ENCODE measurements around the gene EPS8. TPM values are rescaled to one million over a fixed set of nuclear protein-coding genes. Genes with fewer than 3 reads are reported as not detected.

The EPS8 gene
- total RNA-seq, 1 donor from 2014 or later: 31.7 TPM

DNA sequence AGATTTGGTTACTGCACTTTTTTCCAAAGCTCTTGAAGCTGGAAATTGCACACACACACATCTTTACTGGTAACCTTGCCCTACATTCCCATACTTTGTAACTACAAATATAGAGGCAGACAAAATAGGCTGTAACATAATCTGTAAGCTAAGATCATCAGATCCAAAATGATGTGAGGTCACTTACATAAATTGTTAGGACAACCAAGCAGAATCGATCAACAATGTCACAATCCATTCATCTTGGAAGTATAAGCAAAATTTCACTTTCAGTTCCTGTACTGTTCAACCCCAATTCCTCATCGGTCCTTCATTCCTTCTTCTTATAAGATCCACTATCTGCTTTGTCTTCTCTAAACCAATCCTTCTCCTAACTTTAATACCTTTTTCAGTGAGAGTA, 72.6 kb downstream of the EPS8 start:
- DNase-seq (ENCODE audit: extremely low spot score, unreplicated experiment): no peak
- H3K27me3 Mint-ChIP-seq: no peaks in the 10 kb centered on the region
- peaks cover 4% of the 10 kb centered on the region for H3K4me1 Mint-ChIP-seq (ENCODE audit: unreplicated experiment)
- no peaks in the 10 kb centered on the region for H3K9me3 Mint-ChIP-seq
- TF ChIP-seq, protein P1, sequence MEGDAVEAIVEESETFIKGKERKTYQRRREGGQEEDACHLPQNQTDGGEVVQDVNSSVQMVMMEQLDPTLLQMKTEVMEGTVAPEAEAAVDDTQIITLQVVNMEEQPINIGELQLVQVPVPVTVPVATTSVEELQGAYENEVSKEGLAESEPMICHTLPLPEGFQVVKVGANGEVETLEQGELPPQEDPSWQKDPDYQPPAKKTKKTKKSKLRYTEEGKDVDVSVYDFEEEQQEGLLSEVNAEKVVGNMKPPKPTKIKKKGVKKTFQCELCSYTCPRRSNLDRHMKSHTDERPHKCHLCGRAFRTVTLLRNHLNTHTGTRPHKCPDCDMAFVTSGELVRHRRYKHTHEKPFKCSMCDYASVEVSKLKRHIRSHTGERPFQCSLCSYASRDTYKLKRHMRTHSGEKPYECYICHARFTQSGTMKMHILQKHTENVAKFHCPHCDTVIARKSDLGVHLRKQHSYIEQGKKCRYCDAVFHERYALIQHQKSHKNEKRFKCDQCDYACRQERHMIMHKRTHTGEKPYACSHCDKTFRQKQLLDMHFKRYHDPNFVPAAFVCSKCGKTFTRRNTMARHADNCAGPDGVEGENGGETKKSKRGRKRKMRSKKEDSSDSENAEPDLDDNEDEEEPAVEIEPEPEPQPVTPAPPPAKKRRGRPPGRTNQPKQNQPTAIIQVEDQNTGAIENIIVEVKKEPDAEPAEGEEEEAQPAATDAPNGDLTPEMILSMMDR (conservative IDR thresholded peaks at IDR 0.05): no peak
- H3K4me3 Mint-ChIP-seq: no peak overlapping the region
- H3K36me3 Mint-ChIP-seq: peaks cover 11% of the 10 kb centered on the region
- H3K27ac Mint-ChIP-seq: no peak overlapping the region

DNA sequence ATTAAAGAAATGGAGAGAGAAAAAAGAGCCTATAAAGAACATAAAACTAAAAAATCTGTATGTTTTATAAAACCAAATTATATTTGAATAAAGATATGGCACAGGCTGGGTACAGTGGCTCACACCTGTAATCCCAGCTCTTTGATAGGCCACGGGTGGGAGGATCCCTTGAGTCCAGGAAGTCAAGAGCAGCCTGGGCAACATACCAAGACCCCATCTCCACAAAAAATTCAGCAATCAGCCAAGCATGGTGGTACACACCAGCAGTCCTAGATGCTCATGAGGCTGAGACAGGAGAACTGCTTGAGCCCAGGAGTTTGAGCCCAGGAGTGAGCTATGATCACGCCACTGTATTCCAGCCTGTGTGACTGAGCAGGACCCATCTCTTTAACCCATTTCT, 74.9 kb downstream of the EPS8 start:
- Mint-ChIP-seq H3K4me3 (no peak overlapping the region), H3K36me3 (peaks cover 16% of the 10 kb centered on the region), H3K9me3 (no peaks in the 10 kb centered on the region), H3K27ac (no peak overlapping the region), H3K27me3 (no peaks in the 10 kb centered on the region), H3K4me1 (ENCODE audit: unreplicated experiment) (peaks cover 8% of the 10 kb centered on the region)
- no peak for DNase-seq (ENCODE audit: extremely low spot score, unreplicated experiment)
- TF ChIP-seq, protein P1 (conservative IDR thresholded peaks at IDR 0.05): no peak

DNA sequence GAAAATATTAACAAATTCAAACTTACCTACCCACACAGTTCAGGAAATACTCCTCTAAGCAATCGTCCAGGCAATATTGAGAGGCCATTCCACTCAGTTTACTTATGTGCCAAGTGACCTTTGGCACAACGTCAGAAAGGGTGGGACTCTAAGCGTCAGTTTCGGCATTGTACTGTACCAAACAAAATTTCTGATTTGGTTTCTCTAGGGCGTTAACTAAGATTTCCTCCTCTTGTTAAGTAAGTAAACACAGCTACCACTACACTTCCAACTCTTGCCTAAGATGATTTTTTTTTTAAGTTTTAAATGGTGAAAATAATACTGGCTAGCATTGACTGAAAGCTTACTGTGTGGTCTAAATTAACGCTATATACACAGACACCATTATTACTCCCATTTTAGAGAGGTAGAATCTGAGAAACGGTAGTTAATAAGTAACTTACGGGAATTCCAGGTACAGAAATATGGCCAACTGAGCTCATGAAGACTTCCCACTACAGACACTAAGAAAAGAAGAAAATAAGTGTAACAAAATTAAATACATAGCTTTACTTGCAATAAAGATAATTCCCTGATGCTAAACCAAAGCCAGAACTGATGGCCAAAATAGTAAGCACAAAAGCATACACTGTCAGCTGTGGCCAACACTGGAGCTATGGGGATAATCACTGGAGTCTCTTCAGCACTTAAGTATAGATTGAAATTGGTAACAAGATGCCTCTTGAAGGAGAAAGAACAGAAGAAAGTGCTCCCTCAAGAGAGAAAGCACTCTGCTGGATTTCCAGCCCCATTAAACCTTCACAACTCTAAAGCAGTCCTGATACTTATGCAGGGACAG, 76.1 kb downstream of the EPS8 start:
- no peak overlapping the region for H3K4me3 Mint-ChIP-seq
- TF ChIP-seq, protein P1 (conservative IDR thresholded peaks at IDR 0.05): no peak
- H3K9me3 Mint-ChIP-seq: no peaks in the 10 kb centered on the region
- H3K4me1 Mint-ChIP-seq (ENCODE audit: unreplicated experiment): peaks cover 4% of the 10 kb centered on the region
- peaks cover 16% of the 10 kb centered on the region for H3K36me3 Mint-ChIP-seq
- no peak for DNase-seq (ENCODE audit: extremely low spot score, unreplicated experiment)
- H3K27ac Mint-ChIP-seq: peak overlapping the region; percentile 38
- no peaks in the 10 kb centered on the region for H3K27me3 Mint-ChIP-seq

- no peak overlapping the region for H3K4me3 Mint-ChIP-seq
- peaks cover 4% of the 10 kb centered on the region for H3K4me1 Mint-ChIP-seq (ENCODE audit: unreplicated experiment)
- no peak overlapping the region for H3K27ac Mint-ChIP-seq
- TF ChIP-seq, protein P1 (conservative IDR thresholded peaks at IDR 0.05): no peak
- no peak for DNase-seq (ENCODE audit: extremely low spot score, unreplicated experiment)
- H3K9me3 Mint-ChIP-seq: no peaks in the 10 kb centered on the region
- peaks cover 23% of the 10 kb centered on the region for H3K36me3 Mint-ChIP-seq
- no peaks in the 10 kb centered on the region for H3K27me3 Mint-ChIP-seq
Observed at GRCh38 chr12:15712160-15712559, 77.0 kb downstream of the EPS8 start.

- H3K4me1 Mint-ChIP-seq (ENCODE audit: unreplicated experiment): peaks cover 4% of the 10 kb centered on the region
- no peak overlapping the region for H3K4me3 Mint-ChIP-seq
- H3K27me3 Mint-ChIP-seq: no peaks in the 10 kb centered on the region
- TF ChIP-seq, protein P1 (conservative IDR thresholded peaks at IDR 0.05): no peak
- H3K36me3 Mint-ChIP-seq: peaks cover 23% of the 10 kb centered on the region
- no peak for DNase-seq (ENCODE audit: extremely low spot score, unreplicated experiment)
- H3K27ac Mint-ChIP-seq: no peak overlapping the region
- no peaks in the 10 kb centered on the region for H3K9me3 Mint-ChIP-seq
Observed at GRCh38 chr12:15710860-15711510, 78.2 kb downstream of the EPS8 start.

Measured in type B pancreatic cell (in vitro differentiated cells).